Fibroblast of skin of abdomen (primary cell): ENCODE data around the gene CREB5.
A peak's percentile ranks its signal among the peaks of the same experiment; 100 is the strongest.

ENCODE experiments used
- DNase-seq: peaks from one replicate; pipeline ENCODE4 v3.0.0-alpha.2; 2013

The CREB5 gene

DNA sequence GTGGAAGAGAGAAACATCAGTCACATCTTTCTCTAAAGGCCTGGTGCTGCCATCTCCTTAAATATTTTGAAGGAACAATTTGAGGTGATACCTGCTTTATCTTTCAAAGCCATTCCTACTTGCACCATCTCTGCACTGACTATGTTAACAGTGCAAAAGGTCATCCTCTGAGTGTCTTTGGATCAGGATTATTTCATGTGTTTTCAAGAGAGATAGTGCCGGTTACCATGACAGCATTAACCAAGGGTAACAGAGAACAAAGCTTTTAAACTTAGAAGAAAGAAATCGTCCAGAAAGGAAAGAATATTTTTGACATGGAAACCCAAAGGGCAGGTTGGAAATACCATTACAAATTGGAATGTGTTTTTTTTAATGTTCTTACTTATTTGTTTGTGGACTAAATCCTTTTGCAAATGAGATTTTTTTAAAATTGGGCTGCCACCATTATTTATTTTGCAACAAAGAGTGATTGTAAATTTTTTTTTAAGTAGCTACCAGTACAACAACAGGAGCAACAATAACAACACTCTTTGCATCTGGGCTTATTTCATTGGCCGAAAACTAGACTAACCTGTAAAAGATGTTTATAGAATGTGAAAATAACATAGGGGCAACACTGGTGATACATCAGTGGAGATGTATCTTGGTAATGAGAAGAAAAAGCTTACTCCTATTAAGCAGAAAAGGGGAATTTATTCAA lies 234.2 kb downstream of the CREB5 start:
- no peak for DNase-seq

DNA sequence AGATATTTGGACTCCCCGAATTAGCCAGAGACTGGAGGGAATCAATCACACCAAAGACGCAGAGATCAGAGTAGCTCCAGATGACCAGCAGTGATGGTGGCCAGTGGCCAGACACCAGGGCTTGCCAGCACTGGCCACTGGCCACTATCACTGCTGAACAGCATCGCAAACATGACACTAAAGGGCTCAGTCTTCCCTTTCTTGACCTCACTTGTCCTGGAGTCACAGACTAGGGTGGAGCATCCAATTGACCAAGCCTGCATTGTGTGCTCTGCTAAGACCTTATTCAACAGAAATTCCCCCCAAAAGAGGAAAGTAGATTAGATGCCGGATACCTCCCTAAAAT lies 234.7 kb downstream of the CREB5 start:
- no peak for DNase-seq

DNA sequence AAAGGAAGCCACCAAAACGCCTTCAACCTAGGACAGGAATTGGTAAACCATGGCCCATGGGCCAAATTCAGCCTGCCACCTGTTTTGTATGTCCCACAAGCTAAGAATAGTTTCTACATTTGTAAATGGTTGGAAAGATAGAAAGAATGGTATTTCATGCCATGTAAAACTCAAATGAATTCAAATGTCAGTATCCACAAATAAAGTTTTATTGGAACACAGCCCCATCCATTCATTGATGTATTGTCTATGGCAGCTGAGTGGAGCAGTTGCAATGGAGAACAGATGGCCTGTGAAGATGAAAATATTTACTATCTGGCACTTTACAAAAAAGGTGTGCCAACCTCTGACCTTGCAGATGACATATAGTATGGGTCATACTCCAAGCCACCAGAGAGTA lies 236.9 kb downstream of the CREB5 start:
- DNase-seq = no peak

DNA sequence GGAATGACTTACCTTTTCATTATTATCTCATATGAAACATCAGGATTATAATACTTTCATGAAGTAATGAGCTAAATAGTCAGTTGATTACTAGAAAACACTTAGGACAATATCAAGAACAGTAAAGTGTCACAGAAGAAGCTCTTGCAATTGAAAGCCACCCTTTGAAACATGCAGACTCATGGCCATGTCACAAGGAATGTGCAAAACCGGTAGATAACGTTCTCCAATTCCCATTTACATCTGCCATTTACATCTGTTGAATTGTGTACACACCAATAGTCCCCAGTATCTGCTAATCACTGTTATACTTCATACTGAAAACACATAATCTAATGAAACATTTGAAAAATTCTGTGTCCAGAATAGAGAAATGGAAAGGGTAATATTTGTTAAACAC lies 237.5 kb downstream of the CREB5 start:
- no peak for DNase-seq

DNA sequence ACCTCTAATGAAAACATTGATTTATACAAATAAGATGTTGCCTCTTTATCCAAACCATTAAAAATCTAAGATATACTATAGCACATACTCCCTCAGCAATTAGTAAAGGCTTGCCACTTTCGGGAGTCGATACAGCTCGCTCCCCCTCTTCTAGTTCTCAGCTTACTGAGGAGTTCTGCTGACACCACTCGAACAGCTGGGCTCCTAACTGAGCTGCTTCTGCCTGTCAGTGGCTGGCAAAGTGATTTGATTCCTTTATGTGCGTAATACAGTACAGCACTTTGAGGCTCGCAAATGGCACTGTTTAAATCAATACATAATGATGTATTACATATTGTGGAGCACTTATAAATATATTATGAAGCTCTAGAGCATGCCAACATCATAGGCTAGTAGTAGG lies 241.8 kb downstream of the CREB5 start:
- no peak for DNase-seq

DNA sequence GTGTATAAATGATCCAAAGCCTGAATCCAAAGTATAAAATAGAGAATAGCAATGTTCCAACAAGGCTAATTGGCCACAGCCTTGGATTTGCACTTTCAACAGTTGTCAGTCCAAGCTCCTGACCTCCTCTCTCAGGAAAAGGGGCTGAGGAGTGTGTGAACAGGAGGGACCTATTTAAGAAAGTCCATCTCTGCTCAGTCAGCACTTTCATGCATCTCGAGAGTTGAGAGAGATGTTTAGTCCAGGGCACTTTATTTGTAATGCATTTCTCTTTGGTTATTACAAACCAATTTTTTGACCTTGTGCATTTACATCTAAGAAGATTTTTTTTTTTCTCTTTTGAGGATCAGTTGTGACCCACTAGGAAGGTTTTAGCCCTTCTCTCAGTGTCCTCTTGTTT lies 244.2 kb downstream of the CREB5 start:
- no peak for DNase-seq

DNA sequence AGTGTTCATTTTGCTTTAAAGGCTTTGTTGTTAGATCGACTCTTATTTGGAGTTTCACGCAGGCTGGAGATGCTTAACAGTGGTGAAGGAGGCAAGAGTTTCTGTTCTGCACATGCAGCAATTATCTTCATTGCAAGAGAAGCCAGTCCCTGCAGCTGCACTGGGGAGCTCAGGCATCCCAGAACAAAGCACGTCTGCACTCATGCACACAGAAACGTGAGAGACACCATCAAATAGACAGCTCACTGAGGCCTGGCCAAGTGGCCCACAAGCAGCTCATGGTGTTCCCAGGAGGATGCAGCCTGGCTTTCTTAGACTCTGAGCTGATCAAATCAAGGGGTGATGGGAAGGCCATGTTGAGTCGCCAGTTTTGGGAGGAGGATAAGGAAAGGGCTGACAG lies 246.1 kb downstream of the CREB5 start:
- DNase-seq = no peak

DNA sequence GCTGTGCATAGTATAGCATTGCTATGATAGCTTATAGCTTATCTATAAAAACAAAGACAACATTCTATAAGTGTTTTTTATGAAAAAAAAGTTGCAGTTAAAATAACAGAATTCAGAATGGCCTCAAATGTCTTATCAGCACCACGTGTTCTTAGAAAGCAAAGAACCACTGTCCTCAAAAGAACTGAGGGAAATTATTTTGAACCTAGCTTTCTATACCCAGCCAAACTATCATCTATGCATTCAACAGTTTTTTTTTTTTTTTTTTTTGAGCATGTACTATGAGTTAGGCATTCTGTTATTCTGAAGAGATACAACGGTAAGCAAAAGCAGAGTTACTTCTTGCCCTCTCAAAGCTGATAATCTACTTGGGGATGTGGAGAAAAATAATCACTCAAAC lies 247.8 kb downstream of the CREB5 start:
- no peak for DNase-seq

DNA sequence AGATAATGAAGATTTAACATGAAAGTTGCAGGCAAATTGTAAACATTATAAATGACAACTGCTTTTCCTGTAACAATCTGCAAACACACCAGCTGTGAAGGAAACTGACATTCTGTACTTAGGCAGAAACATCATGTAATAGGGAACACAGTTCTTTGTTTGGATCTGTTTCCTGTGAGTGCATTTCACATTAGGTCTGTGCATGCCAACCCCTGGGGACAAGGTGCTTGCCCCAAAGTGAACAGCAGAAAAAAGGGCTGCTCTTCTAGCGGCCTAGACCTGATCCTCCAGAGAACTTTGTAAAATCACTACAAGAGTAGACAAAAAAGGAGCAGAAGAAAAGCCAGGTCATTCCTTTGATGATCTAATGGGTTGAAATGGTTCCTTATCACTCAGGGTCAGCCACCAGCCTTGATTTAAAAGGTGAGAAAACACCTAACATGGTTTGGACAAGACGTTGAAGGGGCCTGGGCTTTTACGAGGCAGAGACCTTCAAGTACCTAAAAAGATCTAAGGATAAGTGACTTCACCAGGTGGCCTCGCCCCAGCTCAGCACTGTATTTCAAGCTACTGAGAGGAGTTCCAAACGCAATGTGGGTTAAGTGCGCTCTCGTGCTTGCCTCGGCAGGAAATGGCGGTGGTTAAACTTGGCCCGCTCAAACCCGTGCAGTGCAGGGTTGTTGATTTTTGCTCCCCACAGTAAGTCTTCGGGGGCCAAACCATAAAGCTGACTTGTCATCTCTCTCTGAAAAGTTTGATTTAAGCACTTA lies 249.7 kb downstream of the CREB5 start:
- no peak for DNase-seq

DNA sequence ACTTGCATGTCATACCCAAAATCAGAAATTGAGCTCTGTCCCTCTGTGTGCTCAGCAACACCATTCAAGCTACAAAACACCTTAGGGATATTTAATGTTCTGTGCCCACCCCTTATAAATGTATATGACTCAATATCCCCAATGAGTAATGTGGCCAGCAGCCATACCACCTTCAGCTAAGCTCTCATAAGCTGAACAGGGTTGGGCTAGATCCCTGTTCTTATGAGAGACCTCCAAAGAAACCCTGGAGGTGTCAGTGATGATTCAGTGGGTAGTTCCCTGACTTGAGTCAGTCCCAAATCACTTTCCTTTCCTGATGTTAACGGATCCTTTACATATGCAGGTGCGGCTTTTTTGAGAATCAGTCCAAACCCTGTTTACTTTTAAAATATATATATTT lies 253.8 kb downstream of the CREB5 start:
- peak; percentile 27 for DNase-seq

DNA sequence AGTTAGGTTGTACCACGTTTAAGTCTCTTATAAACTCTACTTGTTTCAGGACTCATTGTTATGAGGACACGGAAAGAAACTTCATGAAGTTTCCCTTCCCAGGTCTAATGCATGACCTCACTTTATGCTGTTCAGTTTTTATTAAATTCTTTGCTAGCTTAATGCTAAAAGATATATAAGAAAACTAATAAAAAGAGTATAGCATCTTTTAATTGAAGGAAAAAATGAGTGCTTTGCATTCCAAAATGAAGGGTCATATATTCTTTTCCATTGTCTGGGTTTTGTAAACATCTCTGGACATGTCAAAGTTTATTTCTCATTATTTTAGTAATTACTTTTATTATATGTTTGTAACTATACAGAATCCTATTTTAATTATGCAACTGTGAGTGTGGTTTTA lies 255.8 kb downstream of the CREB5 start:
- DNase-seq = no peak

DNA sequence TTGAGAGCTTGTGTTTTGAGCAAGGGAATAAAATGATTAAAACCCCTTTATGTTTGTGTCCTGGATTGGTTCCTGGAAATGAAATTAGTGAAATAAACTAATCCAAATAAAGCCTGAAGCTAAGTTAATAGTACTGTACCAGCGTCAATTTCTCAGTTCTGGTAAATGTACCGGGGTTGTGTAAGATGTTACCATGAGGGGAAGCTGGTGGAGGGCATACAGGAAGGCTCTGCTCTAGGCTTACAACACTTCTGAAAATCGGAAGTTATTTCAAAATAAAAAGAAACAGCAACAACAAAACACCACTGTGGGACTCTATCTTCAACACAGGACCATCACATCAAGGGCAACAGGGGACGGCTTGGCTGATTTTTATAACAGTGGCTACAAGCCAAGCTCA lies 257.0 kb downstream of the CREB5 start:
- DNase-seq = no peak

DNA sequence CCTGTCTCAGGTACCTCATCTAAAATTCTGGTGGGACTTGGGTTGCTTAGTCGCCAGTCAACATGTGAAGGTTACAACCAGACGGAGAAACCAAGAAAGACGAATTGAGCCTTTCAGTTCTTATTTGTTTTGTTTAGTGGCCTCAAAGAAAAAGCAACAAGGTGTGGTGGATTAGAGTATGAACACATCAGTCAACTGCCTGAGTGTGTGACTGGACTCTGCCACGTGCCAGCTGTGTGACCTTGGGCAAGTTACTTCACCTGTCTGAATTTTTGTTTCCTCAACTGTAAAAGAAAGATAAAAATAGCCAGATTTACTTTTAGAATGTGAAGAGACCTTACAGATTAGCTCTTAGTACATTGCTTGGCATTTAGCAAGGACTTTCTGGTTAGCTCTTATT lies 259.2 kb downstream of the CREB5 start:
- no peak for DNase-seq

DNA sequence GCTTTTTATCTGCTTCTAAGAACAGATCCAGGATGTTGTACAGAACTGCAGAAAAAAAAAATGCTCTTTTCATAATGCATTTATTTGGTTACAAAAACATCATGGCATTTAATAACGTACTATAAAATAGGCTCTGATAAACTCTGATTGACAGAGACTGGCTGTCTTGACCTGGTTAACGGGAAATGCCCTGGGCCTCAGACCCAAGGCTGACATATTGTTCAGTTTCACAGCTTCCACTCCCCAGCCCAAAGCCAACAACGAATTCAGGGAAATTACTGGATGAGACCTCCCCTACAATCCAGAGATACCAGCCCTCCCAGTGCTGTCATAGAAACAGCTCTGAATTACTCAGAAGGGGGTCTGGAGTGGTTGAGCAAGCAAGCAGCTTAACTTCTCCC lies 260.1 kb downstream of the CREB5 start:
- no peak for DNase-seq

DNA sequence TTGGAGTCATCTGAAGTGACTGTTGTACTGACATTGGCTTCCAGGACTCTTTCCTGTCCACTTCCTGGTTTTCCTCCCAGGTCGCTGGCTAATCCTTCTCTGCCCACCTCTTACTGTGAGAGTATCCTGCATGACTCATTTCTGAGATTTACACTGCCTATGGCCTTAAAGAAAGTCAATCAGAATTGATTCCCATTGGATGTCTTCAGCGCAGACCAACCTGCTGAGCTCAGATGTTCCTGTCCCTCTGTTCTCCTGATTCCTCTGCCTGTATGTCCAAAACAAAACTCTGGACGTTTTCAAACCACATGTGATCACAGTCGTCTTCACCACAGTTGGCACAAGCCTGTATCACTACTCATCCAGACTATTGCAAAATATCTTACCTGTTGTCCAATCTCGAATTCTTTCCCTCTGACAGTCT lies 262.1 kb downstream of the CREB5 start:
- no peak for DNase-seq

DNA sequence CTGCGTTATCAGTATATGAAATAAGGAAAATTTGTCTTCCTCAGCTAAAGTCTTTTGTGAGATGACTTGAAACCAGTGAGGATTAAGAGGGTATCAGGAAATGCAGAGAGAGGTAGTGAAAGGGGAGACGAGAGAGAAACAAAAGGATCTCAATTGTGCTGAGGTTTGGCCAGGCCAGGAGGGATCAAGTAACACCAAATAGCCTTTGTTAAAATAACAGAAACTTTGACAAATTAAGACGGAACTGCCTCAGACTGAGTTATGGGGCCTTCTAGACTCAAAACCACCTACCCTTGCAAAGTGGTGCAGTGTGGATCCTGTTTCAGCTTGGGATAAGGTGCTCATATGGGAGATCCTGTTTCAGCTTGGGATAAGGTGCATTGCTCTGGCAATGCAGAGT lies 263.1 kb downstream of the CREB5 start:
- no peak for DNase-seq

DNA sequence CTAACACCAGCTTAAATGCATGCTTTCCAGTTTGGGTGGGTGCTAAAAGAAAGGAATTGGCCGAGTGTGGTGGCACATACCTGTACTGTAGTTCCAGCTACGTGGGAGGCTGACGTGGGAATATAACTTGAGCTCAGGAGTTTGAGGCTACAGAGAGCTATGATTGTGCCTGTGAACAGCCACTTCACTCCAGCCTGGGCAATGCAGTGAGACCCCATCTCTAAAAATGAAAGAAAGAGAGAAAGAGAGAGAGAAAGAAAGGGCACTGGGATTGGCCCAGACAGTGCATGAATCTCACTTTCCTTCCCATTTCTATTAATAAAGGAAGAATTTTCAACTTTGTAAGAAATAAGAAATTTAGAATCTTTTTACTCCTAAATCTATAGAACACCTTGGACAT lies 265.4 kb downstream of the CREB5 start:
- no peak for DNase-seq

DNA sequence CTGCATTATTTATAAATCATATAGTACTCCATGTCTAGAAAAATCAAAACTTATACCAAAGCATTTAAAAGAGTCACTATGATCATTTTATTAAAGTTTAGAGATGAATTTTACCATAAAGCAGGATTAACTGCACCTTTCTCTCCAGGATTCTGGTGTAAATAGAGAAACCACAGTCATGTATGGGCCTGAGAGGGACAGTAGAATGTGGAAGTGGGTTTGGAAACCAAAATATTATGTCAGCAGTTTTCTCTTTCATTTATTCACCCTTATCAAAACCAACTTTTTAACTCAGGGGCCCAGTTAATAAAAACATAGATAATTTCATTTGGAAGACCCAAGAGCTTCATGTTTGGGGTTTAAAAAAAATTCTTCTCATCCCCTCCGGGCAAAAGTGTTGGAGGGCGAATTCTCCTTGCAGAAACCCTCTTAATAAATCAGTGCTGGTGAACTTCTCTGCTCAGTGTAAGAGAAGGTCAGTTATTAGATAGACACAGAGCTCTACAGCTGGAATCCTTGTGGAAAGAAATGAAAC lies 266.2 kb downstream of the CREB5 start:
- DNase-seq = no peak

DNA sequence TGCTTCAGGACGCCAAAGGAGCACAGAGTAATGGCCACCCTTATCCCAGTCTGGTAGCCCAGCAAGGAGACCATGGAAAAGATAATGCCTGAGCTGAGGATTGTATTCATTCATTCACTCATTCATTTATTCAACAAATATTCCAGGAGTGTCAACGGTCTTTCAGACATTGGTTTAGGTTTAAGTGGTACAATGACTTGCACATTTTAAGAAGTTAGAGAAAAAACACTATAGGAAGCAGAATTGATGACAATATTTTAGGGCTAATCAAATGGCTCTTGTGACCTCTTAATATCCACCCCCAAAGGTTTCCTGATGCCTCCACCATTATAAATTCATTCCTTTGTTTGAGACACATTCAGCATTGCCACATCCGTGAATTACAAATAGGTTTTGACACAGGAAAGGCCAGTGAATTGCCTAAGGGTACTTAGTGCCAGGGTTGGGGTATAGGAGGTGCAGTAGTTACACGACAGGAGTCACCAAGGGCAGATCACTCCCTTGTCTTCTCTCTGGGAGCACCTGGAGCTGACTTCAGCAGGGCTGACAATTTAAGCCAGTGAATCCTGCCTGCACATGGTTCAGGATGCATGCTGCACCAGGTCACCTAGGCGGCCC lies 269.5 kb downstream of the CREB5 start:
- DNase-seq = no peak

DNA sequence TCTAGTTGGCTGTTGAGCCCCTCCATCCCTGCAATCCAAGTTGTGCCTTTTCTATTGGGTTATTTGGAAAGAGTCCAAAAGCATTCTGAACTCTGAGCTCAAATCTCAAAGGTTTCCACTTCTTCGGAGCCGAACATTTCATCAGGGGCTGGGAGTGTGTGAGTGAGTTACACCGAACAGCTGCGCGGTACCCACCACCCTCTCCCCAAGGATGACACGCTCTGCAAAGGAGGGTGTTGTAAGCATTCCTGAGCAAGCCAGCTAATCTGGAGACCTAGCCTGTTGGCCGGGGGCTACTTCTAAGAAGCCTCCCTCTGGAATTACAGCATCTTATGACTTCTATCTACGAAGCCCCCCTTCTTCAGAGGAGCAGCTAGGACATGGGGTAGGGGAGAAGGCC lies 270.5 kb downstream of the CREB5 start:
- no peak for DNase-seq

DNA sequence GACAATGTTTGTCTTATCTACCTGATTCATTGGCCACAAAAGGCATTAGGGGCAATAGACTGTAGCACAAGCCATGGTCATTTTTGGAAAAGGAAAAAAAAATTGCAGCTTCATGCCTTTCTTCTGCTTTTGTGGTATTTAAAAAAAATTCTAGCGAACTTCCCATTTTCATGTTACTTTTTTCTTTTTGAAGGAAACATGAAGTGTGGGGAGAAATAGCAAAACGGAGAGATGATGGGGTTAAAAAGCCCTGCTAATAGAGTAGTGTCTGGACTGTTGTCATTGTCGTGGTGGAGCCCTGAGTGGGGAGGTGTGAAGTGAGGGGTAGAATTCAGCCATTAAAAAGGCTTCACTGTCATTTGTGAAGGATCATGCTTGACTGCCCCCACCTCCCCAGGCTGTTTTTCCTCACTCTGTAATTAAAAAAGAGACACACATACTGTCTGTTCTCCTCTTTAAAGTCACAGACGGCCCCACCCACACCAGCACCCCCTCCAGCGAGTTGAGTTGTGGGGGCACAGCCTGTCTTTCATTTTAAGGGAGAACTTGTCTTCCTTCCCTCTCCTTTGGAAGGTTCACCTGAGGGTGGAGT lies 272.4 kb downstream of the CREB5 start:
- DNase-seq = no peak

DNA sequence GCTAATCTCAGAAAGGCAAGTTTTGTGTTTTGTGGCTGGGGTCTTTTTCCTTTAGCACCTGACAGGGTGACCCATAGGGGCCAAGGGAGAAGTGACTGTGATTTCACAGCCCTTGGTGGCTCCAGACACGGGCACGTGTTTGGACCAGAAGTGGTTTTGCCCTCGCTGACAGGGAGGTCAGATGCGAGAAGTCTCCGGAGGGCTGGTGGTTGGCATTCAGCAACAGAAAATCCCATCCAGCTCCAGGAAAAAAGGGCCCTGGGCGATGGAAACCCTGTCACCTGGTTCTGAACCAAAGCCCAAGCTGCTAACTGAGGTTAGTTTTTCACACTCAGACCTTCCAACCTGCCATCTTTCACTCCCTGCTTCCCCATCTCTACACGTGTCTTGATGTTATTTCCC lies 272.9 kb downstream of the CREB5 start:
- no peak for DNase-seq

DNA sequence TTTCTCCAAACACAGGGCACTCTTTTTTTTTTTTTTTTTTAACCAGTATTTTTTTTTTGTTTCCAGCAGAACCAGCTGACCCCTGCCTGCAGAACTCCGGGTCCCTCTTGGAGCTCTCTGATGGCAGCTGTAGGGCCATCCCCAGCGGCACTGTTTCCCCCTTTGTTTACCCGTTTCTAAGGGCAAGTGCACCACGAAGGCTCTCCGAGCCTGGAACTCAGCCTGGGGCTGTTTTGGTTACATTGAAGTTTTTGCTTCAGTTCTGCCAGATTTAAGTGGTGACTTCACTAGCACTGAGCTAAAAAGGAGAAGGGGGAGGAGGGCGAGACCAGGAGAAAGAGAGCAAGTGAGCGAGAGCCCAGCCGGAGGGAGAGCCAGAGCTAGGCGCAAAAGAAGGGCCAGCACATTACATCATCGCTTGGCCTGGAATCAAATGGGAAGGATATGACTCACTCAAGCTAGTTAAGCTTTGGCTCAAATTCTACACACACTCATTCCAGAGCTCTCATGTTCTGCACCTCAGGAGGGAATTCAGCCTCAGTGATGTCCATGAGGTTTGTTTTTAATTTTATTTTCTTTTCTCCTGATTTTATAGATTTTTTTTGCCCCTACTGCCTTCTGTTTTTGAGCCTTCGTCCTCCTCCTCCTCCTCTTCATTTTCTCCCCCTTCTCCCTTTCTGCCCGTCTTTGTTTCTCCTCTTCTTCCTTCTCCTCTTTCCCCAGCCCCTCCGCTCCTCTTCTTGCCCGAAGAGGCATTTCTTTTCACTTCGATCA lies 273.5 kb downstream of the CREB5 start:
- peak; percentile 99 for DNase-seq
